ENCODE measurements around the gene NDOR1.

Gene NDOR1

GRCh38 chr9:137165250-137165836 is 40.2 kb upstream of the NDOR1 start:
- no peak overlapping the region for H3K4me3 ChIP-seq (ENCODE audit: low read depth, low read length, poor library complexity, severe bottlenecking)
- no peak overlapping the region for H3K27ac ChIP-seq (ENCODE audit: low read depth, low read length, poor library complexity, severe bottlenecking)
- no peak overlapping the region for H3K4me2 ChIP-seq (ENCODE audit: low read length)
- no peak for TF ChIP-seq CTCF (IDR thresholded peaks at IDR 0.05; ENCODE audit: low read length)
- no peaks in the 10 kb centered on the region for H3F3A ChIP-seq (ENCODE audit: insufficient read depth, low read length)
- no peaks in the 10 kb centered on the region for H4K20me1 ChIP-seq (ENCODE audit: insufficient read depth, low read length)
- H3K36me3 ChIP-seq (ENCODE audit: insufficient read depth, low read length) = no peaks in the 10 kb centered on the region
- peaks cover 18% of the 10 kb centered on the region for H3K27me3 ChIP-seq (ENCODE audit: insufficient read depth, low read length)
- H3K9me2 ChIP-seq (ENCODE audit: low read depth, low read length) = no peaks in the 10 kb centered on the region
- no peaks in the 10 kb centered on the region for H3K79me2 ChIP-seq (ENCODE audit: insufficient read depth, low read length)
- no peaks in the 10 kb centered on the region for H3K9me3 ChIP-seq (ENCODE audit: low read length)
- H2AFZ ChIP-seq (ENCODE audit: low read length) = no peak overlapping the region
- H3K4me1 ChIP-seq (ENCODE audit: insufficient read depth, low read length, severe bottlenecking) = peaks cover 9% of the 10 kb centered on the region
- no peak overlapping the region for H3K9ac ChIP-seq (ENCODE audit: low read length)

GRCh38 chr9:137166380-137167229 is 38.9 kb upstream of the NDOR1 start:
- H3K79me2 ChIP-seq (ENCODE audit: insufficient read depth, low read length) = no peaks in the 10 kb centered on the region
- H3K4me3 ChIP-seq (ENCODE audit: low read depth, low read length, poor library complexity, severe bottlenecking) = no peak overlapping the region
- peaks cover 14% of the 10 kb centered on the region for H3K27me3 ChIP-seq (ENCODE audit: insufficient read depth, low read length)
- H4K20me1 ChIP-seq (ENCODE audit: insufficient read depth, low read length) = no peaks in the 10 kb centered on the region
- no peaks in the 10 kb centered on the region for H3K9me3 ChIP-seq (ENCODE audit: low read length)
- no peaks in the 10 kb centered on the region for H3K9me2 ChIP-seq (ENCODE audit: low read depth, low read length)
- H3K36me3 ChIP-seq (ENCODE audit: insufficient read depth, low read length) = no peaks in the 10 kb centered on the region
- TF ChIP-seq CTCF (IDR thresholded peaks at IDR 0.05; ENCODE audit: low read length) = no peak
- no peak overlapping the region for H3K27ac ChIP-seq (ENCODE audit: low read depth, low read length, poor library complexity, severe bottlenecking)
- H3F3A ChIP-seq (ENCODE audit: insufficient read depth, low read length) = no peaks in the 10 kb centered on the region
- no peak overlapping the region for H3K4me2 ChIP-seq (ENCODE audit: low read length)
- no peak overlapping the region for H2AFZ ChIP-seq (ENCODE audit: low read length)
- no peak overlapping the region for H3K9ac ChIP-seq (ENCODE audit: low read length)
- H3K4me1 ChIP-seq (ENCODE audit: insufficient read depth, low read length, severe bottlenecking) = peaks cover 10% of the 10 kb centered on the region

- no peaks in the 10 kb centered on the region for H3K9me2 ChIP-seq (ENCODE audit: low read depth, low read length)
- H3K9me3 ChIP-seq (ENCODE audit: low read length) = no peaks in the 10 kb centered on the region
- H4K20me1 ChIP-seq (ENCODE audit: insufficient read depth, low read length) = no peaks in the 10 kb centered on the region
- H3K4me3 ChIP-seq (ENCODE audit: low read depth, low read length, poor library complexity, severe bottlenecking) = no peak overlapping the region
- H3K4me2 ChIP-seq (ENCODE audit: low read length) = no peak overlapping the region
- no peaks in the 10 kb centered on the region for H3K79me2 ChIP-seq (ENCODE audit: insufficient read depth, low read length)
- peaks cover 10% of the 10 kb centered on the region for H3K4me1 ChIP-seq (ENCODE audit: insufficient read depth, low read length, severe bottlenecking)
- no peak overlapping the region for H3K9ac ChIP-seq (ENCODE audit: low read length)
- no peaks in the 10 kb centered on the region for H3K36me3 ChIP-seq (ENCODE audit: insufficient read depth, low read length)
- H3F3A ChIP-seq (ENCODE audit: insufficient read depth, low read length) = no peaks in the 10 kb centered on the region
- H2AFZ ChIP-seq (ENCODE audit: low read length) = no peak overlapping the region
- H3K27ac ChIP-seq (ENCODE audit: low read depth, low read length, poor library complexity, severe bottlenecking) = no peak overlapping the region
- TF ChIP-seq EZH2 (IDR thresholded peaks at IDR 0.05; ENCODE audit: borderline replicate concordance, low read length) = no peak
- no peak for TF ChIP-seq CTCF (IDR thresholded peaks at IDR 0.05; ENCODE audit: low read length)
- H3K27me3 ChIP-seq (ENCODE audit: insufficient read depth, low read length) = peaks cover 14% of the 10 kb centered on the region
These were observed 38.2 kb upstream of the NDOR1 start for GRCh38 chr9:137167277-137167746.

All from OCI-LY1 (cell line).